ENCODE results near the gene MAST2.

The MAST2 gene

GRCh38 chr1:46011121-46011695 is 207.8 kb downstream of the MAST2 start:
- no peak for TF ChIP-seq CTCF (IDR thresholded peaks at IDR 0.05; ENCODE audit: extremely low read depth, insufficient read depth, missing control alignments)
- in situ Hi-C loops (cut with MboI; ENCODE audit: low pct_unique_long_range_greater_than_20kb, low sequenced_read_pairs, unreplicated experiment), result no loop called here
- no peak for DNase-seq (ENCODE audit: low spot score)

GRCh38 chr1:46012236-46012635 is 208.8 kb downstream of the MAST2 start:
- in situ Hi-C loops (cut with MboI; ENCODE audit: low pct_unique_long_range_greater_than_20kb, low sequenced_read_pairs, unreplicated experiment), result no loop called here

GRCh38 chr1:46013581-46013980 is 210.2 kb downstream of the MAST2 start:
- TF ChIP-seq CTCF (IDR thresholded peaks at IDR 0.05; ENCODE audit: extremely low read depth, insufficient read depth, missing control alignments), result no peak
- in situ Hi-C loops (cut with MboI; ENCODE audit: low pct_unique_long_range_greater_than_20kb, low sequenced_read_pairs, unreplicated experiment), result no loop called here
- DNase-seq (ENCODE audit: low spot score), result no peak

More at GRCh38 chr1:46012236-46012635, 208.8 kb downstream of the MAST2 start:
- TF ChIP-seq CTCF (IDR thresholded peaks at IDR 0.05; ENCODE audit: extremely low read depth, insufficient read depth, missing control alignments), result no peak
- no peak for DNase-seq (ENCODE audit: low spot score)

- in situ Hi-C loops (cut with MboI; ENCODE audit: low pct_unique_long_range_greater_than_20kb, low sequenced_read_pairs, unreplicated experiment), result no loop called here
- no peak for DNase-seq (ENCODE audit: low spot score)
- TF ChIP-seq CTCF (IDR thresholded peaks at IDR 0.05; ENCODE audit: extremely low read depth, insufficient read depth, missing control alignments), result no peak
Measured at GRCh38 chr1:46017876-46018503, 214.6 kb downstream of the MAST2 start.

- TF ChIP-seq CTCF (IDR thresholded peaks at IDR 0.05; ENCODE audit: extremely low read depth, insufficient read depth, missing control alignments), result no peak
- DNase-seq (ENCODE audit: low spot score), result no peak
- in situ Hi-C loops (cut with MboI; ENCODE audit: low pct_unique_long_range_greater_than_20kb, low sequenced_read_pairs, unreplicated experiment), result no loop called here
Measured at GRCh38 chr1:46019348-46019747, 215.9 kb downstream of the MAST2 start.

GRCh38 chr1:46020010-46020409 is 216.6 kb downstream of the MAST2 start:
- no peak for DNase-seq (ENCODE audit: low spot score)
- TF ChIP-seq CTCF (IDR thresholded peaks at IDR 0.05; ENCODE audit: extremely low read depth, insufficient read depth, missing control alignments), result no peak
- in situ Hi-C loops (cut with MboI; ENCODE audit: low pct_unique_long_range_greater_than_20kb, low sequenced_read_pairs, unreplicated experiment), result no loop called here
